ENCODE measurements around the gene OR2D2. TPM values are rescaled to one million over a fixed set of nuclear protein-coding genes. Genes with fewer than 3 reads are reported as not detected.

The OR2D2 gene
- 0.34 and 0.56 TPM in 2 replicates for total RNA-seq

GRCh38 chr11:6892400-6892799, at the start of gene OR2D2:
Gene OR2D2 (minus strand): TSS chr11:6892500. CDS start chr11:6892500, 0 bp downstream.
- peaks cover under 1% of the 10 kb centered on the region for H3K27me3 Mint-ChIP-seq (ENCODE audit: insufficient read depth)
- no peak within 1 kb of the TSS for H3K27ac Mint-ChIP-seq
- no peak within 1 kb of the TSS for H3K4me3 Mint-ChIP-seq
- H3K4me1 Mint-ChIP-seq (ENCODE audit: low read depth), result no peaks in the 10 kb centered on the region
- intact Hi-C loops (cut with micrococcal nuclease), result no loop called here
- H3K9me3 Mint-ChIP-seq, result no peaks in the 10 kb centered on the region
- no peak for DNase-seq (ENCODE audit: low spot score)
- H3K36me3 Mint-ChIP-seq (ENCODE audit: low read depth), result no peaks in the 10 kb centered on the region

GRCh38 chr11:6941970-6942369, 49.7 kb upstream of the OR2D2 start:
- H3K36me3 Mint-ChIP-seq (ENCODE audit: low read depth), result peaks cover 3% of the 10 kb centered on the region
- H3K9me3 Mint-ChIP-seq, result no peaks in the 10 kb centered on the region
- no peak overlapping the region for H3K27ac Mint-ChIP-seq
- H3K27me3 Mint-ChIP-seq (ENCODE audit: insufficient read depth), result peaks cover 2% of the 10 kb centered on the region
- H3K4me1 Mint-ChIP-seq (ENCODE audit: low read depth), result no peaks in the 10 kb centered on the region
- H3K4me3 Mint-ChIP-seq, result no peak overlapping the region
- no peak for DNase-seq (ENCODE audit: low spot score)
- intact Hi-C loops (cut with micrococcal nuclease), result no loop called here

GRCh38 chr11:6932145-6932544, 39.8 kb upstream of the OR2D2 start:
- peak; percentile 11 for DNase-seq (ENCODE audit: low spot score)
- peaks cover 22% of the 10 kb centered on the region for H3K4me1 Mint-ChIP-seq (ENCODE audit: low read depth)
- H3K36me3 Mint-ChIP-seq (ENCODE audit: low read depth), result peaks cover 6% of the 10 kb centered on the region
- H3K4me3 Mint-ChIP-seq, result peak overlapping the region; percentile 46
- H3K27ac Mint-ChIP-seq, result peak overlapping the region; percentile 42
- intact Hi-C loops (cut with micrococcal nuclease), result no loop called here
- no peaks in the 10 kb centered on the region for H3K9me3 Mint-ChIP-seq
- H3K27me3 Mint-ChIP-seq (ENCODE audit: insufficient read depth), result peaks cover 13% of the 10 kb centered on the region

- intact Hi-C loops (cut with micrococcal nuclease), result no loop called here
- Mint-ChIP-seq H3K36me3 (ENCODE audit: low read depth) (peaks cover 6% of the 10 kb centered on the region), H3K4me3 (no peak overlapping the region), H3K9me3 (no peaks in the 10 kb centered on the region), H3K27me3 (ENCODE audit: insufficient read depth) (peaks cover 16% of the 10 kb centered on the region), H3K27ac (no peak overlapping the region), H3K4me1 (ENCODE audit: low read depth) (peaks cover 29% of the 10 kb centered on the region)
- DNase-seq (ENCODE audit: low spot score), result no peak
Measured at GRCh38 chr11:6931146-6931713, 38.9 kb upstream of the OR2D2 start.

- H3K9me3 Mint-ChIP-seq, result peaks cover 3% of the 10 kb centered on the region
- intact Hi-C loops (cut with micrococcal nuclease), result loop anchor here (5.0 to 10.0 kb wide), 2 partner anchors 187 to 586 kb away; partner anchors contain the start of gene PPFIBP2
- no peak overlapping the region for H3K4me3 Mint-ChIP-seq
- peaks cover 7% of the 10 kb centered on the region for H3K36me3 Mint-ChIP-seq (ENCODE audit: low read depth)
- H3K27ac Mint-ChIP-seq, result no peak overlapping the region
- peaks cover 24% of the 10 kb centered on the region for H3K27me3 Mint-ChIP-seq (ENCODE audit: insufficient read depth)
- DNase-seq (ENCODE audit: low spot score), result no peak
- H3K4me1 Mint-ChIP-seq (ENCODE audit: low read depth), result peaks cover 37% of the 10 kb centered on the region
Measured at GRCh38 chr11:6928916-6929315, 36.6 kb upstream of the OR2D2 start.

- Mint-ChIP-seq H3K36me3 (ENCODE audit: low read depth) (peaks cover 3% of the 10 kb centered on the region), H3K9me3 (peaks cover 3% of the 10 kb centered on the region), H3K4me1 (ENCODE audit: low read depth) (peaks cover 26% of the 10 kb centered on the region), H3K4me3 (peak overlapping the region; percentile 86), H3K27ac (peak overlapping the region; percentile 37), H3K27me3 (ENCODE audit: insufficient read depth) (peaks cover 26% of the 10 kb centered on the region)
- intact Hi-C loops (cut with micrococcal nuclease), result loop anchor here (5.0 to 10.0 kb wide), 2 partner anchors 185 to 588 kb away; partner anchors contain the start of gene PPFIBP2
- no peak for DNase-seq (ENCODE audit: low spot score)
Measured at GRCh38 chr11:6927030-6927617, 34.8 kb upstream of the OR2D2 start.

- intact Hi-C loops (cut with micrococcal nuclease), result loop anchor here (5.0 to 10.0 kb wide), 2 partner anchors 184 to 588 kb away; partner anchors contain the start of gene PPFIBP2
- DNase-seq (ENCODE audit: low spot score), result peak; percentile 33
- Mint-ChIP-seq H3K4me1 (ENCODE audit: low read depth) (peaks cover 23% of the 10 kb centered on the region), H3K27ac (peak within 1 kb of the TSS; percentile 46), H3K27me3 (ENCODE audit: insufficient read depth) (peaks cover 28% of the 10 kb centered on the region), H3K4me3 (peak within 1 kb of the TSS; percentile 86), H3K36me3 (ENCODE audit: low read depth) (peaks cover 3% of the 10 kb centered on the region), H3K9me3 (peaks cover 3% of the 10 kb centered on the region)
Measured at GRCh38 chr11:6926208-6927029, 34.1 kb upstream of the OR2D2 start, which contains the start of gene ZNF215. Gene ZNF215 (plus strand): TSS chr11:6926426. CDS start chr11:6932273, 5,847 bp downstream.

- intact Hi-C loops (cut with micrococcal nuclease), result loop anchor here (5.0 to 10.0 kb wide), 2 partner anchors 183 to 589 kb away; partner anchors contain the start of gene PPFIBP2
- Mint-ChIP-seq H3K27me3 (ENCODE audit: insufficient read depth) (peaks cover 28% of the 10 kb centered on the region), H3K4me1 (ENCODE audit: low read depth) (peaks cover 23% of the 10 kb centered on the region), H3K9me3 (peaks cover 3% of the 10 kb centered on the region), H3K4me3 (peak overlapping the region; percentile 86), H3K27ac (peak overlapping the region; percentile 46), H3K36me3 (ENCODE audit: low read depth) (peaks cover 4% of the 10 kb centered on the region)
- no peak for DNase-seq (ENCODE audit: low spot score)
Measured at GRCh38 chr11:6925636-6926207, 33.4 kb upstream of the OR2D2 start.

- Mint-ChIP-seq H3K27me3 (ENCODE audit: insufficient read depth) (peaks cover 26% of the 10 kb centered on the region), H3K4me1 (ENCODE audit: low read depth) (peaks cover 23% of the 10 kb centered on the region), H3K27ac (no peak overlapping the region), H3K4me3 (peak overlapping the region; percentile 86), H3K9me3 (peaks cover 3% of the 10 kb centered on the region), H3K36me3 (ENCODE audit: low read depth) (peaks cover 4% of the 10 kb centered on the region)
- DNase-seq (ENCODE audit: low spot score), result no peak
- intact Hi-C loops (cut with micrococcal nuclease), result loop anchor here (5.0 to 10.0 kb wide), 2 partner anchors 183 to 590 kb away; partner anchors contain the start of gene PPFIBP2
Measured at GRCh38 chr11:6925007-6925577, 32.8 kb upstream of the OR2D2 start.

- DNase-seq (ENCODE audit: low spot score), result no peak
Measured at GRCh38 chr11:6920702-6921101, 28.4 kb upstream of the OR2D2 start, which contains the start of gene OR2D3. Gene OR2D3 (plus strand): TSS chr11:6921002. CDS start chr11:6921002, 0 bp downstream.

GRCh38 chr11:6919698-6920097, 27.4 kb upstream of the OR2D2 start:
- Mint-ChIP-seq H3K36me3 (ENCODE audit: low read depth) (peaks cover 2% of the 10 kb centered on the region), H3K27ac (no peak overlapping the region), H3K4me3 (no peak overlapping the region), H3K4me1 (ENCODE audit: low read depth) (no peaks in the 10 kb centered on the region), H3K27me3 (ENCODE audit: insufficient read depth) (peaks cover 9% of the 10 kb centered on the region), H3K9me3 (peaks cover 6% of the 10 kb centered on the region)
- DNase-seq (ENCODE audit: low spot score), result no peak
- intact Hi-C loops (cut with micrococcal nuclease), result loop anchor here (10.0 kb wide), 1 partner anchor 595 kb away; the partner anchor contains the start of gene PPFIBP2

More at GRCh38 chr11:6920702-6921101, 28.4 kb upstream of the OR2D2 start, which contains the start of gene OR2D3:
- intact Hi-C loops (cut with micrococcal nuclease), result loop anchor here (10.0 kb wide), 1 partner anchor 594 kb away; the partner anchor contains the start of gene PPFIBP2
- Mint-ChIP-seq H3K27me3 (ENCODE audit: insufficient read depth) (peaks cover 12% of the 10 kb centered on the region), H3K4me3 (no peak within 1 kb of the TSS), H3K27ac (no peak within 1 kb of the TSS), H3K4me1 (ENCODE audit: low read depth) (peaks cover 3% of the 10 kb centered on the region), H3K9me3 (peaks cover 6% of the 10 kb centered on the region), H3K36me3 (ENCODE audit: low read depth) (peaks cover 2% of the 10 kb centered on the region)

- H3K9me3 Mint-ChIP-seq, result no peaks in the 10 kb centered on the region
- H3K36me3 Mint-ChIP-seq (ENCODE audit: low read depth), result no peaks in the 10 kb centered on the region
- no peak overlapping the region for H3K27ac Mint-ChIP-seq
- intact Hi-C loops (cut with micrococcal nuclease), result no loop called here
- DNase-seq (ENCODE audit: low spot score), result no peak
- H3K4me3 Mint-ChIP-seq, result no peak overlapping the region
- H3K4me1 Mint-ChIP-seq (ENCODE audit: low read depth), result no peaks in the 10 kb centered on the region
- H3K27me3 Mint-ChIP-seq (ENCODE audit: insufficient read depth), result peaks cover 2% of the 10 kb centered on the region
Measured at GRCh38 chr11:6911948-6912347, 19.6 kb upstream of the OR2D2 start.
